HG02852 (cell line): ENCODE results near the gene OLFM1.

Source experiments
- ATAC-seq: cut with Tn5 transposase; IDR thresholded peaks from one replicate; pipeline ENCODE4 v1.9.1; 2021; ENCODE audit warnings: mild to moderate bottlenecking, moderate library complexity; ENCODE audit not compliant: unreplicated experiment

The OLFM1 gene

DNA sequence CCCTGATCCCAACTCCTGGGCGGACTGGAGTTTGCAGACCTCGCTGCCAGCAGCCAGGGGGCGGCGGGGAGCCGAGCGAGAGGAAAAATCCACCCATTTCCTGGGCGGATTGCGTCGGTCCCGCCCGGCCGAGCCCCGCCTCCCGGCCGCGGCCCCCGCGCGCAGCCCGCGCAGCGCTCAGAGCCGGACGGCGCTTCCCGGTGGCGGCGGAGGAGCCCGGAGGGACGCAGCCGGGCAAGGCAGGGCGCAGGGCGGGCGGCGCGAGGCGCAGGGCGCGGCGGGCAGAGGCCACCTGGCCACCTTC, at the start of gene OLFM1:
Gene OLFM1 (plus strand): TSS at position 180 of the 304 bp plus-strand sequence. CDS start 322 bp downstream, outside the sequence.
- no peak for ATAC-seq

DNA sequence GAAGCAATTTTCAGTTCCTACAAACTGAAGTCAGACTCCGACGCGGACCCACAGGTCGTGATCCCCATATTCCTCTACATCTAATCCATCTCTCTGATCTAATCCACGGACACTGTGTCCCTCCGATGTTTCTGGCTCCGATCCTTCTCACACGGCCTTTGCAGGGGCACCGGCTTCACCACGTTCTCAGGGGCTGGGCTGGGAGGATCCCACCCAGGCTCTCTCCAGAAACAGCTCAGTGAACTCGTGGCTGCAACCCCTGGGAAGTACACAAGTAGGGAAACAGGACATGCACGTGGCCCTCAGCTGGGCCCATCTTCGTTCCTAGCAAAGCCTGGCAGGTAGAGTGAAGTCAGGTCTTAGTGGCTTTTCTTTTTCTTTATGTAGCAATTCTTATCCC, 49.1 kb upstream of the OLFM1 start:
- ATAC-seq = no peak

DNA sequence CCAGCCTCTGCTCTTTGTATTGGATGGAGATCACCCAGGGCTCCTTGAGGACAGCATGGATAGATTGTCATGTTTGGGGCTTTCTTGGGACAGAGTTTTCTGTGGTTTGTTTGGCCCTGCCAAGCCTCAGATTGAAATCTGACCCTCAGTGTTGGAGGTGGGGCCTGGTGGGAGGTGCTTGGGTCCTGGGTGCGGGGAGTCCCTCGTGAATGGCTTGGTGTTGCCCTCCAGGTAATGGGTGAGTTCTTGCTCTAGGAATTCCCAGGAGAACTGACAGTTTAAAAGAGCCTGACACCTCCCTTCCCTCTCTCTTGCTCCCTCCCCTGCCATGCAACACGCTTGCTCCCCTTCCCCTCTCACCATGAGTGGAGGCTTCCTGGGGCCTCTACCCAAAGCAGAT, 48.6 kb upstream of the OLFM1 start:
- ATAC-seq = no peak

DNA sequence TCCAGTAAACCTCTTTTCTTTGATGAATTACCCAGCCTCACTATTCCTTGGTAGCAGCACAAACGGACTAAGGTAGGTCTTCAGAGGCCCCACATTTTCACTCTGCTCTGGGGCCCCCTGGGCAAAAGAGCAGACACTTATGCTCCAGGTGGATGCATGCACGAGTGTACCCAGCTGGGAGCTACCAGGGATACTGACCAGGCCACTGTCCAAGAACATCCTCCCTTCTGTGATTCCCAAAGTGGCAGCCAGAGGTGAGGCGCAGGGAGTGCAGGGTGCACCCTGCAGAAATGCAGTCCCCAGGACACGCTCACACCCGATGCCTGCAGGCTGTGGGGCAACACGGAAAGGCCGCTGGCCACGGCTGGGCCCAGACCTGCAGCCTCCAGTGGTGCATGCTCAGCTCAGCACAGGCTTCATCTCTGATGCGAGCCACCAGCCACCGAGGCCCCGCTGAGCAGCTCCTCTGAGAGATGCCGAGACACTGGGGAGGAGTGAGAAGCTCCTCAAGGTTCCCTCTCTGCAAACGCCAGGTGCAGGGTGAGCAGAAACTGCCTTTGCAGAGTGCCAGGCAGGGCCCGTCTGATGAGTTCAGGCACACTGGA, 48.1 kb upstream of the OLFM1 start:
- no peak for ATAC-seq

DNA sequence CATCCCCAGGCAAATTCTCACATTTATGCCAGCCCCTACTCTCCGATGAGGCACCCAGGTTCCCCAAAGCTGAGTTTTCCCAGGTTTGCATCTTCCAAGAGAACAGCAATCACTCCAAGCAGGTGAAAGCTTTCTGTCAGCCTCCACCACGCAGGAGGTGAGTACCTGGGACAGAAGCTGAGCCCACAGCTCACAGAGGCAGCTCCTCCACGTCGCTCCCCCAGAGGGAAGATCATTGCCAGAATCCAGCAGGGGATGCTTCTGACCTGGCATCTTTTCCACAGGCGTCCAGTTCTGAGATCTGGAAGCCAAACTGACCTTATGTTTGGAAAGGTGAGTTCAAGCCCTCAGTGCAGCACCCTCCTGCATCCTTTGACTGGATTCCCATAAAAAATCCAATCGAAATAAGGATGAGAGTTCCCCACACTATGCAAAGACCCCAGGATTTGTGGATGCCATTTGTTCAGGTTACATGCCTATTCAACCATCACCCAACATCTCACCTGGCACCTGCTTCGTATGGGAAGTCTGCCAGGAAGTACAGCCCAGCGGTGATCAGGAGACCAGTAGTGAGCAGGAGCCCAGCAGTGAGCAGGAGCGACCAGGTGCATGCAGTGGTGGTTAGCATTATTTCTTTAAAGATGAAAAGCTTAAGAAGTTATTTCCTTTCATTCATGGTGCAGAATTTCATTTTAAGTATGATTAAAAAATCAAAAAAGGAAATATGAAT, 47.4 kb upstream of the OLFM1 start:
- no peak for ATAC-seq

DNA sequence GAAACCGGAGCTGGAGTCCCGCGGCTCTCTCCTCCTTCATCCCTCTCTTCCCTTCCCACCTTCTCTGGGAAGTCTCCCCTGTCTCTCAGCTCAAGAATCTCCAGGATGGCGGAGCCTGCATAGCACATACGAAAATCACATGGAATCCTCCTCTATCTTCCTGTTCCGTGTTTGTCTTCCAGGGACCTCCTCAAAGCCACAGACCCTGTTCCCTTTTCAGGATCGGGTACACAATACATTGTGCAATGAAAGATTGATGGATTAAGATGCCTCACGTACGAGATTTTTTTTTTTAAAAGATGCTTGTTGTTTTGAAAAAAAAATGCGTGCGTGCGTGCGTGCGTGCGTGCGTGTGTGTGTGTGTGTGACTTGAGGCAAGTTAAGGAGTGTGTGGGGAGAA, 46.6 kb upstream of the OLFM1 start:
- no peak for ATAC-seq

DNA sequence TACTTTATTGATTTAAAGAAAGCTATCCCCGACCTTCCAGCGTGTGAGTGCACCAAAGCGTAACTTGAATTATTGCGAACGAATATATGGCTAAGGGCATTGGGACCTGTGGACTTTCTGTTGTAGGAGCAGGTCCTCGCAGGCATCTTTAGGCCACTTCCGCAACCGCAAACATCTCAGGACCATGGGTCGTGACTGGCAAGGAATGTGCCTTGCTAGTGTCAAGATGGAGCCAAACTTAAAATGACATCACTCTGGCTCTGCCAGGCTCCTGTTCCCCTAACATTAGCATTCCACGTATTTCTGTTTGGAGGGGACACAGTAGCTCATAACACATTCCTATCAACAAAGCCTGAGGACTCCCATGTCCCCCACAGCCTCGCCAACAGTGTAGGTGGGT, 44.1 kb upstream of the OLFM1 start:
- no peak for ATAC-seq

DNA sequence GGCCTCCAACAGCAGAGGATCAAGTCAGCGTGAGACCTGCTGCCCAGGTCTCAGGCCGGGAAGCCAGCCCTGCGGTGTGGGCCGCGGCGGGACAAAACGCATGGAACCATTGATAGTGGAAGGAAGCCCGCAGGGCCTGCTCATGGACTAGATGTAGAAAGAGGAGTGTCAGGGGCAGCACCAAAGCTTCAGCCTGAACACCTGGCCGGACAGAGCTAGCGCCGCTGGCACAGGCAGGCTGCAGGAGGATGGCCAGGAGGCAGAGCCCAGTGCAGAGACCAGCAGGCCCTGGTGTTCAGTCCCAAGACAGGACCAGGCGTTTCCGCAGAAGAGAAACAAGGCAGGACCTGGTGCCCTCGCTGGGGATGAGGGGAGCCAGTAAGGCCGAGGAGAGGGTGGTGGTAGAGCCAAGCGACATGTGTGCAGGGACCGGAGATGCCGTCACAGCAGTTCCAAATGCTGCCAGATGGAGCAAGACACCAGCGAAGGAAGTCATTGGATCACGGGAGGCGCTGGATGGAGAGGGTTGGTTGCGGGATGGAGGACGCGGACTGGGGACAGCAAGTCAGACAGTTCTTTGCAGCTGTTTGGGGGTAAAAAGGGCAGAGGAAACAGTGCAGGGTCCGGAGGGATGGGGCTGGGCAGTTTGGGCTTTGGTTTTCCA, 42.1 kb upstream of the OLFM1 start:
- ATAC-seq = no peak

DNA sequence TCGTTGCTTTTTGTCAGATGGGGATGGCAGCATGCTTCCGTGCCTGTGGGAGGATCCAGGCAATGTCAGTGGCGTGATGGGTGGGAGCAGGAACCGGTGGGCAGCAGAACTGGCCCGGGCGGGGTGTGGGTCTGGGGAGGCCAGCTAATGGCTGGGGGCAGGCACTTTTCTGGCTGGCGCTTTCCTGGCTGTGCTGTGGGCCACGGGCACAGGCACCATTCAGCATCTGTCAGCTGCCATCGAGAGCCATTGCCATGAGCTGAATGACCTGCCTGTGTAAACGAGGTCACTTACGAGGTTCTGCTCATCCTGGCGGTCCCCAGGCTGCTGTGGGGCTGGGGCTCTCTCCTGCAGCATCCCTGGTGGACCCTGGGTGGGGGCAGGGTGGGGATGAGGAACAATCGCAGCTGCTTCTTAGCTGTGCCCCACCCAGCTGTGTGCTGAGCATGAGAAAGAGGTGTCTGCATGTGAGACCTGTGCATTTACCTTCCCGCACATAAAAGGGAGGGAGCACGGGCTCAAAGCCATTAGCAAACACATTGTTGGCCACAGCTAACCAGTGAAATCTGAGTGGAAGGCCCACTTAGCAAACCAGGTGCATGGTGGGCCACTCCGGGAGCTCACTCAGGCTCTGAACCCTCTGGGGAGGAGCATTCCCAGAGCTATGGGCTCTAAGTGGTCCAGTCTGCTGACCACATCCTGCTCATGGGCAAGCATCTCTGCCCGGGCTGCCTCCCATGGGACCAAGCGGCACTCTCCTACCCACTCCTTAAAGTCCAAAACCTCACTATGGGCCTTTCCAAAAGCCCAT, 41.3 kb upstream of the OLFM1 start:
- no peak for ATAC-seq

DNA sequence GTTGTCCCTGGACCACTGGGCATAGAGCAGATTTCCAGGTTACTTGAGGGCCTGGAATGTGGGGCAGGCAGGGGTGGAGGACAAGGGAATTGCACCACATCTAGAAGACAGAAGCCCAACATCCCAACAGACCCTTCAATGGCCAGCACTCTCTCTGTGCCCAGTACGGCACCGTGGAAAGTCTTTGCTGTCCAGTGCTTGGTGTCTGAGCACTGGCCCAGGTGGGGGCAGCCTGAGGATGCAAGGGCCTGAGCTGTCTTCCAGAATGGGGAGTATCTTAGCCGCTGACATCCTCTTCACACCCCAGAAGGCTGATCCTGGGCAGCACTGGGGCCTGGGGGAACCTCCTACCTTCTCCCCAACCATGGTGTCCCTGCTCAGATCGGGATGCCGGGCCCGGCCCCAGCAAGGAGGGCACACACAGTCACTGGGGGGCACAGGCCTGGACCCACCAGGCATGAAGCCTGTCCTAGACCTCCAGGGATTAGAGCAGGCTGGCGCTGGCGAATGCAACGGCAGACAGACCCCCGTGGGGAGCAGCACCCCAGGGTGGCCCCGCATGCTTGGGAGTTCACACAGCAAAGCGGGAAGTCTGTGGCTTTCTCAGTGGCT, 40.6 kb upstream of the OLFM1 start:
- ATAC-seq = no peak

DNA sequence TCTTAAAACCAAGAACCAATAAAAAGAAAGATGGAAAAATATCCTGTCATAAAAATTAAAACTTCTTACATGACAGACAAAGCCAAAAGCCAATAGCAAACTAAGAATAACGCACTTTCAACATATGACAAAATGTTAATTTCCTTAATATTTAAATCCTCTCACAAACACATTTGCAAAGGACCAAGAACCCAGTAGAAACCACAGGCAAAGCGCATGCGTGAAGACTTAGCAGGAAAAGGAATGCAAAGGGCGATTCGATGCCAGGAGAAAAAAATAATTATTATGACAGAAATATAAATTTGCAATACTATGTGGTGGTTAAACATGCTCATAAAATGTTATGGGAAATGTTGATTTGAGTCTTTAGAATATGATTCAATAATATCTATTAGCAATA, 39.9 kb upstream of the OLFM1 start:
- ATAC-seq = no peak

DNA sequence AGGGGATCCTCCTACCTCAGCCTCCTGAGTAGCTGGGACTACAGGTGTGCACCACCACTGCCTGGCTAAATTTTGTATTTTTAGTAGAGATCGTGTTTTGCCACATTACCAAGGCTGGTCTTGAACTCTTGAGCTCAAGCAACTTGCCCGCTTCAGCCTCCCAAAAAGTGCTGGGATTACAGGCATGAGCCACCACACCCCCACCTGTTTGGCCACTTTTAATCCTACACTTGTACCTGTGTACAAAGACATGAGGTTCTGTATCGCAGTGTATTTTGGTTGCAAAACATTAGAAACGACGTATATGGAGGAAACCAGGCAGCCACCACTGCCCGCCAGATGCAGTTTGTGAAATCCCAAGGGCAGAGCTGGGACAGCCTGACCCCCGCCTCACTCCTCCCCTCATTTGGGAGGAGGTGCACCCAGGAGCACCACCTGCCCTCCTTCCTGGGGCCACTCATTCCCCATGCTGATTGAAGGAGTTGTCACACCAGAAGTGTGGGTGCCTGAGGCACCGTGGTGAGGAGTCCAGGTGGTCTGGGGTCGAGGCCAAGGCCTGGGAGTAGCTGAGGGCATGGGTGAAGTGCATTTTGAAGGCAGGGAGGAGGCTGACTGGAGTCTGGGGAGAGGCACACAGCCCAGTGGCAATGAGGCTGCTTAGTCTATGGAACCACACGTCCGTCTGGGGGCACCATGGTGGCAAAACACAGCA, 39.3 kb upstream of the OLFM1 start:
- no peak for ATAC-seq

DNA sequence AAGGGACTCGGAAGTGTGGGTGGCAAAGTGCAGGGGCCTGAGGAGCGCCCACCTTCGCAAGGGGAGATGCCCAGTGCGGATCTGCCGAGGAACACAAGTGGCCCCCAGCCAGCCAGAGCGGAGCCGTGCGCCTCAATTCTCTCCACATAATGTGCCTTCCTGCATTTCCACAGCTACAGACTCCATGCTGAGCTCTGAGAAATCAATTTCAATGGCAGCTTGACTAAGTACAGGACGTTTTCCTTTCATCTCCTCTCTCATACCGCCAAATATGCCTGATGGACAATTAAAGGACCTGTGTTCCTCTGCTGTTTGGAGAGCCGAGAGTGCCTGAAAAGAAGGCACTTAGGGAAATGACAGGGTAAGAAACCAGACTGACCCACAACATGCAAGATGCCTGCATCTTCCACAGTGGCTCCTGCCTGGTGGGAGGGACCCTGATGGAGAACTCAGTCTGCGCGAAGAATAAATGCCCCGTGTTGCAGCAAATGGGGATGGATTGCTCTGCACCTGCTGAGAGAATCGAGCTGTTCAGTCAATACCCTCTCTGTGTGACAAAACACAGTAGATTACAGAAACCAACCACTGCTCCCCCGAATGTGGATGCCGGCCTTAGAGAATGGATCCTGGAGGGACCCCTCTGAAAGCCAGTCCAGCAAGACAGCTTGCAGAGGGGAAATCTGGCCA, 38.6 kb upstream of the OLFM1 start:
- ATAC-seq = no peak

DNA sequence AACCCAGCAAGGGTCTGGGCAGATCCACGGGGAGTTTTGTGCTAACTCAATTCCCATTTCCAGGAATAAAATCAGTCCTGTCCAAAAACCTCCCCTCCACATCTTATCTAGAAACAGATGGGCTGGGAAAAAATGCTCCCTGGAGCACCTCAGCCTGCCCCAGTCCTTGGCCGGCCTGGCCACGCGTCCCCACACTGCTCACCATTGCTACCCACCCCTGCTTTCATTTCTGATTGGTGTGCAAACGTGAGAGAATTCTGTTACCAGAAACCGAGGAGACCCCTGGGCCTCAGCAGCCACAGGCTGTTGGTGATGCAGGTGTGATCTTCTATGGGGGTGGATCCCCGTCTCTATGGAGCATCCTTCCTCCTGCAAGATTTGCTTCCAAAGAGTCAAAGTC, 38.0 kb upstream of the OLFM1 start:
- ATAC-seq = no peak

DNA sequence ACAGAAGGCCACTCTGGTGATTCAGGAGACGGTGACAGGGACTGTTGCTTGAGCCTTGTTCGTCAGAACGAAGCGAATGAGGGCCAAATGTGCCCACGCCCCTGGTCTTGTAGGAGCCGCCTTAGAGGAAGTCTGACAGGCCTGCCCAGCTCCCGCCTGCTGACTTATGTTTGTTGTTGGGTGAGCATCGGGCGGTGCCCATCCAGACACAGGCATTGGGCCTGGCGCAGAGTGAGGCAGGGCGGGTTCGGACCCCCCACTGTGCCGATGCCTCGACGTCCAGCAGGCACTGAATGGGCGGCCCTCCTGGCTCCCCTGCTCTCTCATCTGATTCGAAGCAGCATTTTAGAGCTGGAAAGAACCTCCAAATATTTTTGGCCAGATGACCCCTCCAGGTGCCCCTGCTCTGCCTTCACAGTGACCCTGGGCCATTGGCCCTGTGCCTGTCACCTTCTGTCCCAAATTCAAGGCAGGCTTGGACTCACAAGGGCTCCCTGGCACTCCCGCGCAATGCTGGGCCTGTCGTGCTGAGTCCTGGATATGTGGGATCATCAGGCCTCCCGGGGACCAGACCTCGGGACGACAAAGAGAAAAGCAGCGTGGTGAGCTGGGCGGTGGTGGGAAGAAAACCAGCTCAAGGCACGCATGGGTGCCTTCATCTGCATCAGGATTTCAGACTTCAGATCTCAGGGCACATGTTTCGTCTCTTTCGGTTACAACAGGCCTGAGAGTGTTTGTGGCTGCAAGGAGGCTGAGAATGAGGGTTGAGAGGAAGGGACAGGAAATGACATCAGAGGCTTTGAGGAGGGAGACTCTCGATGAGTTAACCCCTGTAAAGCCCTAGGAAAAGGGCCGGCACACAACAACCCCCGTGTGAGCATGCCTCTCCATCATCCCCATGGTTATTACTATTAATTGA, 37.1 kb upstream of the OLFM1 start:
- no peak for ATAC-seq

DNA sequence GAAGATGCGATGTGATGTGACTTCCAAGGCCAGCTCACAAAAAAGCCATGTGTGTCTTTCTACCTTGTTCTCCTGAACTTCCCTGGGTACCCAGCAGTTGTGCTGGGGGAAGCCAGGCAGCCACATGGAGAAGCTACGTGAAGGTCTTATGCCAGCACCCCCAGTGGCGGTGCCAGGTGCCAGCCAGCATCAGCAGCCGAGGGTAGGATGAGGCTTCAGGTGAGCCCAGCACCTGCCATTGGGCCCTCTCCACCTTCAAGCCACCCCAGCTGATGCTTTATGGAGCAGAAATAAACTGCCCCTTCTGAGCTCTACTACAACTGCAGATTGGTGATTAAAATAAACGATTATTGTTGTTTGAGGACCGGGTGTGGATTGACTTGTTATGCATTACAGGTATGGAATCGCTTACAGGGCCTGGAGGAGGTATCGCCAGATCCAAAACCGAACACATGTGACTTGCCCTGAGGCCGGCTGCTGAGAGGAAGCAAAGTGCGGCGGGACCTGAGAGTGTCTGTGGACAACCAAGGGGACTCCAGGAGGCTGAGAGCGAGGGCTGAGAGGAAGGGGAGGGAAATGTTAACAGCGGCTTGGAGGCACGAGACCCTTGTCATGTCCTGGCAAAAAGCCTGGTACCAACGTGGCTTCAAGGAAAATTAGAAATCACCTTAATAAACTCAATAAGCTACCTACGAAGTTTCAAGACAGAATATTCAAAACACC, 36.0 kb upstream of the OLFM1 start:
- no peak for ATAC-seq

DNA sequence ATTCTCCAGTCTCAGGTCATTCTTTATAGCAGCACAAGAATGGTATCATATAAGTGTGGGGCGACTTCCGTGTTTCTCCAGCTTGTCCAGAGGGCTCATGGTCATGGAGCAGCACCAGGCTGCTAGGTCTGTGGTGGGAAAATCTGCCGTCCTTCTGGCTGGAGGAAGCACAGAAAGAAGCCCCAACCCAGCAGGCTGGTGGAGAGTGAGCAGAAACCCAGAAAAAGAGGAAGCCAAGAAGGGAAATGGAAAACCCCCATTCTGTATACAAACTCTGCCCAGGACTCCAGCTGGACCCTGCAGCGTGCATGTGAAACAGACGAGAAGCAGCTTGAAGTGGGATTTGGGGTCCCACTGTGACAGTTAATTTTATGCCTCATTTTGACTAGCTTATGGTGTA, 34.3 kb upstream of the OLFM1 start:
- ATAC-seq = no peak

DNA sequence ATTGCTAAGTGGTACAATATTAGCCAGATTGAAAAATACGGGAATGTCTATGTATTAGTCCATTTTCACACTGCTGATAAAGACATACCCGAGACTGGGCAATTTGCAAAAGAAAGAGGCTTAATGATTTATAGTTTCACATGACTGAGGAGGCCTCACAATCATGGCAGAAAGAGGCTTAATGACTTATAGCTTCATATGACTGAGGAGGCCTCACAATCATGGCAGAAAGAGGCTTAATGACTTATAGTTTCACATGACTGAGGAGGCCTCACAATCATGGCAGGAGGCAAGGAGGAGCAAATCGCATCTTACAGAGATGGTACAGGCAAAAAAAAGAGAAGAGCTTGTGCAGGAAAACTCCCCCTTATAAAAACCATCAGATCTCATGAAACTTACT, 32.3 kb upstream of the OLFM1 start:
- no peak for ATAC-seq
